Astrocyte (in vitro differentiated cells and primary cell): ENCODE measurements around the gene MBP.

Experiments
- EZH2 ChIP-seq: IDR thresholded peaks from 2 replicates; pipeline ENCODE4 v1.6.1; 2012; ENCODE audit warnings: mild to moderate bottlenecking, low read length, inconsistent platforms; ENCODE audit not compliant: insufficient read depth
- TF ChIP-seq, protein P1 (sequence below): IDR thresholded peaks from 2 replicates; pipeline ENCODE4 v1.5.1; 2011; ENCODE audit warnings: low read depth, mild to moderate bottlenecking, inconsistent platforms, low read length, moderate library complexity; ENCODE audit not compliant: insufficient read depth

DNA sequence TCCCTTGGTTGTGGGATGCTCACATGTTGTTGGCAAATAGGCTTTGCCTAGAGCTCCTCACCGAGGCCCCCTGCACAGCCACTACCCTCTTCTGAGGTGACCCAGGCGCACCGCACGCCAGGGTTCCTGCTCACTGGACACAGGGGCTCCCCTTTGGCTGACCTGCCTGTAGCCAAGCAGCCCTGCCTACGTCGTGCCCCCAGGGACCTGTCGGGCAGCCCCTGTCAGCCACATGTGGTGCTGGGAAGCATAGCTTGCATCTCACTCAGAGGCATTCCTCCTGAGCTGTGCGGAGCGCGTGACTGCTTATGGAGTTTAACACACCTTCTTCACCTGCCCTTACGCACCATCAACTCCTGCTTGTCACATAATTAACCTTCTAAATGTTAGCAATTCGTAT, 194.0 kb downstream of the MBP start:
- TF ChIP-seq, protein P1, sequence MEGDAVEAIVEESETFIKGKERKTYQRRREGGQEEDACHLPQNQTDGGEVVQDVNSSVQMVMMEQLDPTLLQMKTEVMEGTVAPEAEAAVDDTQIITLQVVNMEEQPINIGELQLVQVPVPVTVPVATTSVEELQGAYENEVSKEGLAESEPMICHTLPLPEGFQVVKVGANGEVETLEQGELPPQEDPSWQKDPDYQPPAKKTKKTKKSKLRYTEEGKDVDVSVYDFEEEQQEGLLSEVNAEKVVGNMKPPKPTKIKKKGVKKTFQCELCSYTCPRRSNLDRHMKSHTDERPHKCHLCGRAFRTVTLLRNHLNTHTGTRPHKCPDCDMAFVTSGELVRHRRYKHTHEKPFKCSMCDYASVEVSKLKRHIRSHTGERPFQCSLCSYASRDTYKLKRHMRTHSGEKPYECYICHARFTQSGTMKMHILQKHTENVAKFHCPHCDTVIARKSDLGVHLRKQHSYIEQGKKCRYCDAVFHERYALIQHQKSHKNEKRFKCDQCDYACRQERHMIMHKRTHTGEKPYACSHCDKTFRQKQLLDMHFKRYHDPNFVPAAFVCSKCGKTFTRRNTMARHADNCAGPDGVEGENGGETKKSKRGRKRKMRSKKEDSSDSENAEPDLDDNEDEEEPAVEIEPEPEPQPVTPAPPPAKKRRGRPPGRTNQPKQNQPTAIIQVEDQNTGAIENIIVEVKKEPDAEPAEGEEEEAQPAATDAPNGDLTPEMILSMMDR, result no peak
- no peak for TF ChIP-seq EZH2
